GM08714 (cell line): Measurements from ENCODE around the gene HAUS7.

Experiments
- H3K4me3 ChIP-seq: fragments of 200-500 bp; sonication (Bioruptor generic); 2 replicates; pipeline ENCODE4 v1.5.1; 2014; ENCODE audit warnings: mild to moderate bottlenecking, low read length, inconsistent platforms
- ZNF274 ChIP-seq: IDR thresholded peaks from 2 replicates; pipeline ENCODE4 v1.6.1; 2012; ENCODE audit warnings: mild to moderate bottlenecking, low read depth, low read length

Gene HAUS7

DNA sequence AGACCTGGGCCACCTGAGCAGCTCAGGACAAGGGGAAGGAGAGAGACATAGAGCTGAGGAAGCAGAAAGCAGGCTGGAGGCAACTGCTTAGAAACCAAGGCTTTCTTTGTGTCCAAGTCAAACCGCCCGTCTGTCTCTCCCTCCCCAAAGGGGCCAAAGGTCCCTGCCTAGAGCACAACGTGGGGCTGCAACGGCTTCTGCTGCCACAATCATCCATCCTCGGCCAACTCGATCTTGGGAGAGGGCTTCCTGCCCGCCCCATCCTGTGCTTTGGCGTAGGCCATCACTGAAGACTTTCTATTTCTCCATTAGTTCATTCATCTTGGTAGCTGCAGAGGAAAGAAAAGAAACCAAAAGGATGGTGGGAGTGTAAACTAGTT lies 22.8 kb downstream of the HAUS7 start:
- no peak for TF ChIP-seq ZNF274
- no peak overlapping the region for H3K4me3 ChIP-seq

GRCh38 chrX:153446950-153447580 lies 23.3 kb downstream of the HAUS7 start:
- no peak for TF ChIP-seq ZNF274
- no peak overlapping the region for H3K4me3 ChIP-seq

DNA sequence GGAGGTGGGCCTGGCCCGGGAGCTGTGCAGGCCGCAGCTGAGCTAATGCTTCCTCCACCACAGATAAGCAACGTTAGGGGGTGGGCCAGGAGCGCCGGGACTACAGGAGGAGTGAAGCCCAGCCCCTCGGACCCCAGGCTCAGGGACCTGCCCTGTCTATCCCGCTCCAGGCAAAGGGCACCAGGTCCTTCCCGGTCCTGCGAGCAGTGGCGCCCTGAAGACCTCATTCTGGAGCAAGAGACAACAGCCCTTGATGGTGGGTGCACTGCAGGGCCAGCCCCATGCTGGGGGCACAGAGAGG lies 23.8 kb downstream of the HAUS7 start:
- no peak for TF ChIP-seq ZNF274
- no peak overlapping the region for H3K4me3 ChIP-seq

DNA sequence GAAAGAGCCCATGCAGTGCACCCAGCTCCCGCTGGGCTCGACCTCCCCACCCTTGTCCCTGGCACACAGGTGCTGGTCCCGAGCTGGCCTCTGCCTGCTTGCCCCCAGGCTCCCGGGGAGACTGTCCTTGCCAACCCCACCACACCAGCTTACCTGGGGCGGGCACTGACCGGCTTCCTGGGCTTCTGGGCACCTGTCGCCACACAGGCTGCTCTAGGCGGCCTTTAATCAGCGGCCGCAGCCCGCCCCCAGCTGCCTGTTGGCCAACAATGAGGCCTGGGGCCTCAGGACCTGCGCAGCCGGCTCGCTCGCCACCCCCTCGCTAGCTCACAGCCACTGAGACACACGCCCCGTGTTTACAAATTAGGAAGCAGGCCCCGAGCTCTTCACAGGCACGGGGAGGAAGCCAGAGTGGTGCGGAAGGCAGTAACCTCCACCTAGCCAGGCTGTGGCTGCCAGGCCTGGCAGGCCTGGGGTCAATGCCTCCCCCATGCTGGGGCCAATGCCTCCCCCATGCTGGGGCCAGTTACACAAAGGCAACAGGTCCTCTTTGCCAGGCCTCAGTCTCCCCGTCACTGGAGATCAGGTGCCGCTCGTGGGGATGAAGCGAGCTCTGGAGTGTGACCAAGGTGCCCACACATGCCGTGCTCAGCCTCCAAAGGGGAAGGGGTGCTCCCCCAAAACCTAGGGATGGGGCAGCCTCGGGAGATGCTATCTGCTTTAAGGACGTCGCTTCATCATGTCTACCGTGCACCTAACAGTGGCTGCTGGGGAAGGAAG lies 24.3 kb downstream of the HAUS7 start, which contains the start of gene TREX2:
TREX2 (minus strand) TSS at position 201 of the 780 bp plus-strand sequence. CDS start 626 bp downstream, outside the sequence.
- no peak for TF ChIP-seq ZNF274
- H3K4me3 ChIP-seq: no peak within 1 kb of the TSS

DNA sequence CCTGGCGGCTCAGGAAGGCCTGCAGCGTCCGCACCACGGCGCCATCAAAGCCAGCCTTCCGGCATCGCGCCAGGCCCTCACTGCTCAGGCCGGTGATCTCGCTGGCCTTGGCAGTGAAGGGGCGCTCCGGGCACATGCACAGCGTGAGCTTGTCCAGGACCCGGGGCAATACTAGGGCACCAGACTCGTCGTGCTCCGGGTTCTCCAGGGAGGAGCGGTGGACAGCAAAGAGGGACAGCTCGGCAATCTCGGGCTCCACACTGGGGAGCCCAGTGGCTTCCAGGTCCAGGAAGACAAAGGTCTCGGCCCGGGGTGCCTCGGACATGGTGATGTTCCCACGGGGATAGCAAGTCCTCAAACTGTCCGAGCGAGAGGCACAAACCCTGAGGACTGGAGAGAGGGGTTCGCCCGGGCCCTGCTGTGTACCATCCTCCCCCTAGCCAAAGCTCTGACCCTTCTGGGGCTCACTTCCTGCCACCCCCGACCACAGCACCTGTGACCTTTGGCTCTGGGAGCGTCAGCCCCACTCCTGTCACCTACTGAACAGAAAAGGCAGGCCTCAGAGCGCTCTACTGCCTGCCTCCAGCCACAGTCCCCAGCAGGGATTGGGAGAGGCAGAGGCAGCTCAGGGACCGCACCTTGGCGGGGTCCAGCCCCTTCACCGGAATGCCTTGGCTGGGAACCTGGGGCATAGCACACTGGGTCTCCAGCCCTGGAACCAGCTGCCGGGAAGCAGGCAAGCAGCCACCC lies 25.1 kb downstream of the HAUS7 start:
- TF ChIP-seq ZNF274: no peak
- no peak overlapping the region for H3K4me3 ChIP-seq

- H3K4me3 ChIP-seq: no peak overlapping the region
- TF ChIP-seq ZNF274: no peak
These were observed 25.9 kb downstream of the HAUS7 start for GRCh38 chrX:153444333-153445011.

- no peak for TF ChIP-seq ZNF274
- no peak overlapping the region for H3K4me3 ChIP-seq
These were observed 26.7 kb downstream of the HAUS7 start for GRCh38 chrX:153443476-153444332.

- no peak overlapping the region for H3K4me3 ChIP-seq
- no peak for TF ChIP-seq ZNF274
These were observed 27.9 kb downstream of the HAUS7 start for GRCh38 chrX:153442463-153442862.

DNA sequence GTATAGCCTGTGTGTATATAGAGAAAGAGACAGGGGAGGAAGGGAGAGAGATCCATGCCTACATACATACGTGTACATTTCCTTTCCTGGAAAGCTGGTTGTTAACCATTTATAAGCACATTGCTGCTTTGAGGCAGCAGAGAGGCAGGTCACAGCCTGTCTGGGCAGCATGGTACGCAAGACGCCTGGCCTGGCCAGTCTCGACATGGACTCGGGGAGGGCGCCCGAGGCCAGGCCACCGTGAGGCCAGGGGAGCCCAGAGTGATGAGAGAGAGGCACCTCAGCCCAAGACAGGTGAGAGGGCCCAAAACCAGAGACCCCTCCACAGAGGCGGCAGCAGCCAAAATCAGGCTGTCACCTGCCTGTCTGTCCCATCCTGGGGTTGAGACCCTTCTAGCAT lies 28.4 kb downstream of the HAUS7 start:
- H3K4me3 ChIP-seq: no peak overlapping the region
- TF ChIP-seq ZNF274: no peak

DNA sequence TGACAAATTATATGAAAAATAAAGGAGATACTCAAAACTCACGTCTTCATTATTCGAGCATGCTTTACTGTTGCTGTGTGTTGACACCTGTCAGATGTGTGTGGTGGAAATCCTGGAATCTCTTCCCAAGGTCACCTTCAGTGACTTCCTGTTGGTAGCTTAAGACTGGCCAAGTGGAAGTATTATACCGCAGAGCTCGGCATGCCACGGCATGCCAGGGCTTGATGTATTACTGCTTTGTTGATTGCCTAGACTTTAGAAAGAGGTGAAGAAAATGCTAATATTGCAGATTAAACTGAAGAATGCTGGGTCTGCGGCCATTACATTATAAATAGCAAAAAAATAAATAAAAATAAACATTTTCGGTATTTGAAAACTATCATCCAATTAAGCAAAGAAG lies 29.1 kb downstream of the HAUS7 start:
- H3K4me3 ChIP-seq: no peak overlapping the region
- no peak for TF ChIP-seq ZNF274

DNA sequence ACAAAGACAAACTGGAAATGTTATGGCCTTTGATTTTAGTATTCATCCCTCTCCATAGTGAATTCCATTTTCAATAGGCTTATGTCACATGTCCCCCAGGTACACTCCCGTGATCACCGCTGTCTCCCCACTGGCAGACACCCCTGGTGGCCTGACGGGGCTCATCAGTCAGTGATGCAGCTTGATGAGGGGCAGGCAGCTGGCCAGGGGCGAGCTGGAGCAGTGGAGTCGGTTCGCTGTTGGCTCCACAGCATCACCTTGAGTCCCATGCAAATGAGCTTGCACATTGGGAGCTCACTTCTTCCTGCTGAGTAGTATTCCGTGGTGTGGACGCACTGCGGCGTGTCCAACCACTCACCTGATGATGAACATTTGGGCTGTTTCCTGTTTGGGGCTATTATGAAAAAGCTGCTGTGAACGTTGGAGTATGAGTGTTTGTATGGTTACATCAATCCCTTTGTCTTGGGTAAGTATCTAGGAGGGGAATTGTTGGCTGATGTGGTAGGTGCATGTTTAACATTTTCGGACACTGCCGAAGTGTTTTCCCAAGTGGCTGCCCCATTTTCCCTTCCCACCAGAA lies 29.7 kb downstream of the HAUS7 start:
- H3K4me3 ChIP-seq: no peak overlapping the region
- TF ChIP-seq ZNF274: no peak

GRCh38 chrX:153439977-153440376 lies 30.4 kb downstream of the HAUS7 start:
- no peak overlapping the region for H3K4me3 ChIP-seq
- no peak for TF ChIP-seq ZNF274

- no peak overlapping the region for H3K4me3 ChIP-seq
- TF ChIP-seq ZNF274: no peak
These were observed 31.8 kb downstream of the HAUS7 start for GRCh38 chrX:153438532-153438931.
